C4-2B (cell line): ENCODE measurements around the gene CLSTN2.

Source experiments
- H3K27ac ChIP-seq: fragments of 450-650 bp; 2 replicates; pipeline ENCODE4 v1.5.1; 2017
- CTCF ChIP-seq: fragments of 450-650 bp; conservative IDR thresholded peaks from 2 replicates; pipeline ENCODE4 v1.5.1; 2017; ENCODE audit warnings: mild to moderate bottlenecking
- ZFX ChIP-seq: fragments of 450-650 bp; IDR thresholded peaks from 2 replicates; pipeline ENCODE4 v1.6.1; 2017

CLSTN2 gene

GRCh38 chr3:140290105-140290504, 355.1 kb downstream of the CLSTN2 start:
- H3K27ac ChIP-seq = no peak overlapping the region
- TF ChIP-seq ZFX = no peak
- TF ChIP-seq CTCF = no peak

GRCh38 chr3:140292170-140292569, 357.2 kb downstream of the CLSTN2 start:
- TF ChIP-seq CTCF = no peak
- no peak for TF ChIP-seq ZFX
- no peak overlapping the region for H3K27ac ChIP-seq

- no peak overlapping the region for H3K27ac ChIP-seq
Observed at GRCh38 chr3:140292684-140293083, 357.7 kb downstream of the CLSTN2 start.

GRCh38 chr3:140294058-140294457, 359.1 kb downstream of the CLSTN2 start:
- H3K27ac ChIP-seq = no peak overlapping the region
- TF ChIP-seq ZFX = no peak
- no peak for TF ChIP-seq CTCF

More at GRCh38 chr3:140292684-140293083, 357.7 kb downstream of the CLSTN2 start:
- no peak for TF ChIP-seq CTCF
- no peak for TF ChIP-seq ZFX

- no peak for TF ChIP-seq CTCF
- TF ChIP-seq ZFX = no peak
- H3K27ac ChIP-seq = no peak overlapping the region
Observed at GRCh38 chr3:140296796-140297352, 361.9 kb downstream of the CLSTN2 start.

- TF ChIP-seq ZFX = no peak
- TF ChIP-seq CTCF = no peak
- H3K27ac ChIP-seq = no peak overlapping the region
Observed at GRCh38 chr3:140298043-140298442, 363.1 kb downstream of the CLSTN2 start.

GRCh38 chr3:140298569-140299070, 363.6 kb downstream of the CLSTN2 start:
- TF ChIP-seq CTCF (no peak), ZFX (no peak)
- H3K27ac ChIP-seq = no peak overlapping the region
